Naive thymus-derived CD4-positive, alpha-beta T cell (primary cell): ENCODE results near the gene LGR5. TPM values are rescaled to one million over a fixed set of nuclear protein-coding genes. Genes with fewer than 3 reads are reported as not detected.

Experiments
- ATAC-seq: fragments of 150-1000 bp; cut with Tn5 transposase; 2 replicates; pipeline ENCODE4 v1.10.0; 2021; ENCODE audit warnings: mild to moderate bottlenecking, moderate library complexity
- CTCF ChIA-PET: fragments of 350-600 bp; sonication (Branson Sonifier 250); formaldehyde crosslinking; loops from one replicate; lab custom pipeline; 2021; ENCODE audit warnings: antibody characterized with exemption; lab: Charles Lee
- POLR2A ChIA-PET: fragments of 350-600 bp; sonication (Branson Sonifier 250); formaldehyde crosslinking; loops from one replicate; lab custom pipeline; 2021; ENCODE audit warnings: antibody characterized with exemption, inconsistent platforms; lab: Charles Lee
- DNase-seq, 9 donors: peaks; one replicate each; pipeline versions ENCODE4 v3.0.0 to v3.0.0-alpha.2; 2020 to 2022; ENCODE audit warnings: mixed read lengths in 1 of 9
- H3K27ac ChIP-seq: one replicate; pipeline ENCODE4 v1.7.0; 2013; ENCODE audit warnings: mild to moderate bottlenecking, low read depth, low read length, moderate library complexity
- H3K27me3 ChIP-seq, 2 donors: one replicate each; pipeline ENCODE4 v1.7.0; 2013; ENCODE audit warnings: low read length in 2 of 2, mild to moderate bottlenecking in 2 of 2, moderate library complexity in 2 of 2; ENCODE audit not compliant: control insufficient read depth in 2 of 2, insufficient read depth in 2 of 2
- H3K36me3 ChIP-seq, 3 experiments: 1 replicate in 2 of 3; 2 replicates in 1 of 3; pipeline ENCODE4 v1.7.0; 2013; ENCODE audit warnings: low read length in 3 of 3, mild to moderate bottlenecking in 3 of 3, moderate library complexity in 1 of 3; ENCODE audit not compliant: insufficient read depth in 3 of 3, control insufficient read depth in 2 of 3
- H3K4me1 ChIP-seq, 2 donors: one replicate each; pipeline ENCODE4 v1.7.0; 2013; ENCODE audit warnings: low read length in 2 of 2, mild to moderate bottlenecking in 2 of 2, moderate library complexity in 1 of 2; ENCODE audit not compliant: control insufficient read depth in 2 of 2, insufficient read depth in 2 of 2
- H3K4me3 ChIP-seq: 2 replicates; pipeline ENCODE4 v1.7.0; 2013; ENCODE audit warnings: mild to moderate bottlenecking, low read length
- H3K9me3 ChIP-seq, 3 experiments: 1 replicate in 2 of 3; 2 replicates in 1 of 3; pipeline ENCODE4 v1.7.0; 2013; ENCODE audit warnings: low read length in 3 of 3; ENCODE audit not compliant: control insufficient read depth in 2 of 3
- H3K27ac Mint-ChIP-seq, 9 donors: one replicate each; pipeline ENCODE4 v1.8.0; 2020 to 2022; ENCODE audit warnings: mixed read lengths in 9 of 9, mild to moderate bottlenecking in 8 of 9, moderate library complexity in 5 of 9, inconsistent platforms in 2 of 9
- H3K27me3 Mint-ChIP-seq, 5 donors: one replicate each; pipeline ENCODE4 v1.8.0; 2021 to 2022; ENCODE audit warnings: mixed read lengths in 5 of 5, mild to moderate bottlenecking in 1 of 5
- H3K36me3 Mint-ChIP-seq, 5 donors: one replicate each; pipeline ENCODE4 v1.8.0; 2020 to 2022; ENCODE audit warnings: mixed read lengths in 5 of 5, mild to moderate bottlenecking in 3 of 5, inconsistent platforms in 1 of 5
- H3K4me1 Mint-ChIP-seq, 7 donors: one replicate each; pipeline ENCODE4 v1.8.0; 2020 to 2022; ENCODE audit warnings: mixed read lengths in 7 of 7, mild to moderate bottlenecking in 3 of 7, inconsistent platforms in 1 of 7
- H3K4me3 Mint-ChIP-seq, 10 donors: one replicate each; pipeline ENCODE4 v1.8.0; 2020 to 2022; ENCODE audit warnings: mild to moderate bottlenecking in 10 of 10, mixed read lengths in 10 of 10, moderate library complexity in 6 of 10, inconsistent platforms in 2 of 10
- H3K9me3 Mint-ChIP-seq, 11 donors: one replicate each; pipeline ENCODE4 v1.8.0; 2020 to 2022; ENCODE audit warnings: mixed read lengths in 11 of 11, mild to moderate bottlenecking in 4 of 11, inconsistent platforms in 1 of 11, moderate library complexity in 1 of 11
- intact Hi-C, 2 donors: fragments of 100-400 bp; cut with micrococcal nuclease; formaldehyde crosslinking; loops; one replicate each; pipeline ENCODE4 v1.15.1; 2023
- polyA plus RNA-seq, 2 donors: library from polyadenylated mRNA; unstranded; fragments of 300-500 nt; fragmentation: Illumina TruSeq; gene quantifications; one replicate each; pipeline ENCODE4 v1.2.3, GENCODE V29; 2021
- total RNA-seq, 6 experiments: library from RNA in 5 of 6; stranded (reverse) in 5 of 6; gene quantifications; 1 replicate in 5 of 6; 2 replicates in 1 of 6; pipeline ENCODE4 v1.2.3 and lab custom pipeline; 2021 to 2026

The LGR5 gene
- total and polyA plus RNA-seq, 7 experiments from 2014 or later, result not detected

GRCh38 chr12:71400481-71400880 is 39.1 kb upstream of the LGR5 start:
- Mint-ChIP-seq H3K9me3 (peaks cover 0 to 20% (median 5%) of the 10 kb centered on the region in 11 donors), H3K4me1 (no peaks in the 10 kb centered on the region), H3K27me3 (peaks cover 0 to 40% (median 30%) of the 10 kb centered on the region in 5 donors), H3K4me3 (no peak overlapping the region), H3K36me3 (peaks cover 0 to 8% (median 0%) of the 10 kb centered on the region in 5 donors), H3K27ac (no peak overlapping the region)
- no peak overlapping the region for H3K4me3 ChIP-seq
- no peaks in the 10 kb centered on the region for H3K9me3 ChIP-seq
- ATAC-seq, result no peak
- CTCF ChIA-PET, result no interaction called here
- no peaks in the 10 kb centered on the region for H3K4me1 ChIP-seq
- H3K36me3 ChIP-seq, result no peaks in the 10 kb centered on the region
- H3K27me3 ChIP-seq, result peaks cover 0 to 4% of the 10 kb centered on the region in 2 donors
- no peak overlapping the region for H3K27ac ChIP-seq
- intact Hi-C loops, result no loop called here
- POLR2A ChIA-PET, result no interaction called here
- DNase-seq, result no peak

GRCh38 chr12:71405884-71406283 is 33.7 kb upstream of the LGR5 start:
- no peak for DNase-seq
- Mint-ChIP-seq H3K4me1 (no peaks in the 10 kb centered on the region), H3K9me3 (peaks cover 0 to 49% (median 20%) of the 10 kb centered on the region in 11 donors), H3K27me3 (peaks cover 0 to 61% (median 41%) of the 10 kb centered on the region in 5 donors), H3K4me3 (no peak overlapping the region), H3K27ac (no peak overlapping the region), H3K36me3 (peaks cover 0 to 19% (median 3%) of the 10 kb centered on the region in 5 donors)
- Histone ChIP-seq H3K27me3 (peaks cover 0 to 4% of the 10 kb centered on the region in 2 donors), H3K4me1 (no peaks in the 10 kb centered on the region), H3K27ac (no peak overlapping the region), H3K4me3 (no peak overlapping the region), H3K36me3 (no peaks in the 10 kb centered on the region), H3K9me3 (peaks cover 0 to 3% (median 0%) of the 10 kb centered on the region in 3 experiments)
- intact Hi-C loops, result no loop called here
- no peak for ATAC-seq
- ChIA-PET CTCF (interaction anchor here (0.8 kb wide), 1 partner anchor 10 kb away, joined by 3 read pairs; no protein-coding TSS in a partner anchor), POLR2A (no interaction called here)

- Mint-ChIP-seq H3K9me3 (peaks cover 3 to 66% (median 29%) of the 10 kb centered on the region in 11 donors), H3K36me3 (peaks cover 0 to 19% (median 3%) of the 10 kb centered on the region in 5 donors)
Observed at GRCh38 chr12:71407732-71408131, 31.9 kb upstream of the LGR5 start.

GRCh38 chr12:71410844-71411243 is 28.8 kb upstream of the LGR5 start:
- no peak overlapping the region for H3K4me3 Mint-ChIP-seq
- DNase-seq (no peak), ATAC-seq (no peak)
- no peaks in the 10 kb centered on the region for H3K4me1 Mint-ChIP-seq
- no peak overlapping the region for H3K4me3 ChIP-seq
- no peaks in the 10 kb centered on the region for H3K36me3 ChIP-seq
- H3K4me1 ChIP-seq, result no peaks in the 10 kb centered on the region
- peaks cover 0 to 3% (median 0%) of the 10 kb centered on the region in 3 experiments for H3K9me3 ChIP-seq
- ChIA-PET POLR2A (no interaction called here), CTCF (interaction anchor here (2.1 kb wide), 1 partner anchor 337 kb away, joined by 6 read pairs; no protein-coding TSS in a partner anchor)
- peaks cover 0 to 47% (median 16%) of the 10 kb centered on the region in 11 donors for H3K9me3 Mint-ChIP-seq
- peaks cover 2 to 38% (median 12%) of the 10 kb centered on the region in 5 donors for H3K27me3 Mint-ChIP-seq
- no peak overlapping the region for H3K27ac Mint-ChIP-seq
- H3K36me3 Mint-ChIP-seq, result peaks cover 0 to 10% (median 0%) of the 10 kb centered on the region in 5 donors
- no peak overlapping the region for H3K27ac ChIP-seq
- no peaks in the 10 kb centered on the region for H3K27me3 ChIP-seq
- intact Hi-C loops, result loop anchor here in 1 of 2 donors (10.0 kb wide), 1 partner anchor 676 kb away; no protein-coding TSS in a partner anchor

More at GRCh38 chr12:71407732-71408131, 31.9 kb upstream of the LGR5 start:
- H3K4me1 Mint-ChIP-seq, result no peaks in the 10 kb centered on the region
- CTCF ChIA-PET, result no interaction called here
- Histone ChIP-seq H3K27ac (no peak overlapping the region), H3K4me1 (no peaks in the 10 kb centered on the region), H3K9me3 (peaks cover 0 to 3% (median 0%) of the 10 kb centered on the region in 3 experiments), H3K36me3 (no peaks in the 10 kb centered on the region), H3K27me3 (peaks cover 0 to 4% of the 10 kb centered on the region in 2 donors), H3K4me3 (no peak overlapping the region)
- DNase-seq (no peak), ATAC-seq (no peak)
- intact Hi-C loops, result no loop called here
- no peak overlapping the region for H3K4me3 Mint-ChIP-seq
- POLR2A ChIA-PET, result no interaction called here
- H3K27ac Mint-ChIP-seq, result no peak overlapping the region
- peaks cover 2 to 64% (median 35%) of the 10 kb centered on the region in 5 donors for H3K27me3 Mint-ChIP-seq

- Histone ChIP-seq H3K27ac (no peak overlapping the region), H3K36me3 (no peaks in the 10 kb centered on the region), H3K27me3 (no peaks in the 10 kb centered on the region), H3K9me3 (peaks cover 0 to 3% (median 0%) of the 10 kb centered on the region in 3 experiments), H3K4me1 (no peaks in the 10 kb centered on the region), H3K4me3 (no peak overlapping the region)
- H3K9me3 Mint-ChIP-seq, result peaks cover 0 to 45% (median 16%) of the 10 kb centered on the region in 11 donors
- peaks cover 0 to 36% (median 10%) of the 10 kb centered on the region in 5 donors for H3K27me3 Mint-ChIP-seq
- H3K27ac Mint-ChIP-seq, result peak overlapping the region in 1 of 9 donors; percentile 5
- ChIA-PET CTCF (interaction anchor here (2.1 kb wide), 1 partner anchor 336 kb away, joined by 6 read pairs; no protein-coding TSS in a partner anchor), POLR2A (no interaction called here)
- peaks cover 0 to 10% (median 0%) of the 10 kb centered on the region in 5 donors for H3K36me3 Mint-ChIP-seq
- no peak for ATAC-seq
- H3K4me1 Mint-ChIP-seq, result no peaks in the 10 kb centered on the region
- no peak overlapping the region for H3K4me3 Mint-ChIP-seq
- intact Hi-C loops, result loop anchor here in 1 of 2 donors (10.0 kb wide), 1 partner anchor 677 kb away; no protein-coding TSS in a partner anchor
- no peak for DNase-seq
Observed at GRCh38 chr12:71411635-71412034, 28.0 kb upstream of the LGR5 start.

GRCh38 chr12:71415336-71416231 is 24.0 kb upstream of the LGR5 start:
- H3K27me3 Mint-ChIP-seq, result peaks cover 2 to 20% (median 18%) of the 10 kb centered on the region in 5 donors
- Histone ChIP-seq H3K9me3 (no peaks in the 10 kb centered on the region), H3K27me3 (no peaks in the 10 kb centered on the region), H3K4me1 (no peaks in the 10 kb centered on the region), H3K36me3 (no peaks in the 10 kb centered on the region), H3K4me3 (no peak overlapping the region), H3K27ac (no peak overlapping the region)
- intact Hi-C loops, result loop anchor here (1.0 to 10.0 kb wide), 5 partner anchors 136 to 681 kb away; no protein-coding TSS in a partner anchor
- ATAC-seq (peak; percentile 70), DNase-seq (peak in 7 of 9 donors; percentile 17 to 66 (median 55))
- no peaks in the 10 kb centered on the region for H3K4me1 Mint-ChIP-seq
- peaks cover 0 to 24% (median 5%) of the 10 kb centered on the region in 11 donors for H3K9me3 Mint-ChIP-seq
- peaks cover 0 to 3% (median 0%) of the 10 kb centered on the region in 5 donors for H3K36me3 Mint-ChIP-seq
- H3K27ac Mint-ChIP-seq, result no peak overlapping the region
- ChIA-PET CTCF (interaction anchor here (0.8 to 4.3 kb wide), 10 partner anchors 10 to 336 kb away, joined by 3 to 70 read pairs (median 3); no protein-coding TSS in a partner anchor), POLR2A (no interaction called here)
- H3K4me3 Mint-ChIP-seq, result no peak overlapping the region
